ENCODE measurements around the gene AK3. TPM values are rescaled to one million over a fixed set of nuclear protein-coding genes. Genes with fewer than 3 reads are reported as not detected.

AK3 gene
- 27.3 TPM for polyA plus RNA-seq (2013, experiment 1 of 2)
- 28.6 TPM for polyA plus RNA-seq (2013, experiment 2 of 2)

DNA sequence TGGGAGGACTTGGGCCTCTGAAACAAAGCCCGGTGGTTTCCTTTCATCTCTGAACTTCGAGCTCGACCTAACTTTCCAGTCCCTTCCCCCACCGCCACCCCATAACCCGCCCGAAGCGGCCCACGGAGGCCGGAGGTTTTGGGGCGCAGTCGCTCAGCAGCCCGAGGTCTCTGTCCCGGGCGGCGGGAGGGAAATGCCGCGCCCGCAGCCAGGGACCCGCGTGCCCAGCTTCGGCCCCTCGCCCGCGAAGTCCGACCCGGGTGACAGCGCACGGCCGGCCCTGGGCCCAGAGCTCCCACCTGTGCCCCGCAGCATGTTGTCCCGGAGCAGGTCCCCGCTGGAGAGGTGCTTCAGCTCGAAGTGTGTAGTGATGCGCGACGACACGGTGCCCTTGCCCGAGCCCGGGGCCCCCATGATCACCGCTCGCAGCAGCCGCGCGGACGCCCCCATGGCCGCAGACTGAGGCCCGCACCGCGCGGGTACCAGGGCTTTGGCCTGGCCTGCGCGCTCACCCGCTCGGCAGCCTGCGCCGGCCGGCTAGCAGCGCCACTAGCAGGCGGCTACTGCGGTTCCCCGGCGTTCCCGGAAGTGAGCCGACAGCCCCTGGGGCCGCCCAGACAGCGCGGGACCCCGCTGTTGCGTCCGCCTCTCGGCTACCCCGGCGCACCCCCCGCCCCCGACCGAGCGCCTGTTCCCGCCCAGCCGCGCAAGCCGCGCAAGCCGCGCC, at the start of gene AK3:
Gene AK3, minus strand, starts transcription at position 565 of the 727 bp plus-strand sequence. Its CDS starts 115 bp downstream, at position 450.
- Histone ChIP-seq H3K27me3 (ENCODE audit: control insufficient read depth in 3 of 3, insufficient read depth in 3 of 3, low read depth in 1 of 3, low read length in 3 of 3) (no peaks in the 10 kb centered on the region), H3K36me3 (replicated peaks in 1 of 2; ENCODE audit: control insufficient read depth in 2 of 2, insufficient read depth in 2 of 2, low read length in 2 of 2) (peaks cover 0 to 13% of the 10 kb centered on the region in 2 donors)
- WGBS, 2 donors (ENCODE audit: extremely low coverage in 2 of 2, insufficient read length in 2 of 2, insufficient replicate concordance in 1 of 2): no CpG with 5 or more reads among the region's 84 CpGs

DNA sequence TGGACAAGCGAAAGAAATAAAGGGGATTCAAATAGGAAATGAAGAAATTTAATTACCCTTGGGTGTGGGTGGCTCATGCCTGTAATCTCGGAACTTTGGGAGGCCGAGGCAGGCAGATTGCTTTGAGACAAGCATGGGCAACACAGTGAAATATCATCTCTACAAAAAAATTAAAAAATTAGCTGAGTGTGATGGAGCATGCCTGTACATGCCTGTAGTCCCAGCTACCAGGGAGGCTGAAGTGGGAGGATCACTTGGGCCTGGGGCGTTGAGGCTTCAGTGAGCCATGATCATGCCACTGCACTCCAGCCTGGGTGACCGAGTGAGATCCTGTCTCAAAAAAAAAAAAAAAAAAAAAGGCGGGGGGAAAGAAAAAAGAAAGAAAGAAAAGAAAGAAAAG, 47.7 kb upstream of the AK3 start:
- DNase-seq (ENCODE audit: low spot score): no peak
- H3K4me3 ChIP-seq (ENCODE audit: low read length in 2 of 2): no peak overlapping the region

More for the DNA sequence above, at the start of gene AK3:
- Histone ChIP-seq H4K91ac (ENCODE audit: low read depth, low read length, poor library complexity) (no peak within 1 kb of the TSS), H2BK120ac (ENCODE audit: low read depth, low read length) (no peak within 1 kb of the TSS), H2BK12ac (ENCODE audit: low read length) (peak within 1 kb of the TSS; percentile 1), H3K4me1 (ENCODE audit: control insufficient read depth in 2 of 2, insufficient read depth in 1 of 2, low read depth in 1 of 2, low read length in 2 of 2) (peaks cover 0 to 5% of the 10 kb centered on the region in 2 donors), H3K4me3 (ENCODE audit: low read length in 2 of 2) (peak within 1 kb of the TSS; percentile 85 to 97), H3K9ac (ENCODE audit: low read depth, low read length, poor library complexity) (peak within 1 kb of the TSS; percentile 88), H2AK5ac (ENCODE audit: low read depth, low read length) (peak within 1 kb of the TSS; percentile 56), H2AFZ (ENCODE audit: low read length) (peak within 1 kb of the TSS; percentile 99), H3K4ac (ENCODE audit: low read length) (peak within 1 kb of the TSS; percentile 53), H3K27ac (replicated peaks; ENCODE audit: low read length) (peak within 1 kb of the TSS; percentile 67), H4K8ac (ENCODE audit: low read depth, low read length) (peak within 1 kb of the TSS; percentile 43), H3K18ac (ENCODE audit: low read length) (peak within 1 kb of the TSS; percentile 99), H2BK15ac (ENCODE audit: low read length) (peak within 1 kb of the TSS; percentile 85), H3K79me1 (ENCODE audit: low read depth, low read length) (peaks cover 2% of the 10 kb centered on the region), H3K9me3 (replicated peaks in 1 of 2; ENCODE audit: control insufficient read depth in 2 of 2, insufficient read depth in 1 of 2, low read depth in 1 of 2, low read length in 2 of 2) (peaks cover 0 to 6% of the 10 kb centered on the region in 2 donors), H2BK5ac (ENCODE audit: low read length) (peak within 1 kb of the TSS; percentile 66), H3K4me2 (ENCODE audit: insufficient read depth, low read length, poor library complexity, severe bottlenecking) (peak within 1 kb of the TSS; percentile 95), H3K23ac (ENCODE audit: low read depth, low read length, poor library complexity) (peak within 1 kb of the TSS; percentile 96), H3K14ac (ENCODE audit: low read length) (peak within 1 kb of the TSS; percentile 98)
- DNase-seq (ENCODE audit: low spot score): peak; percentile 76

DNA sequence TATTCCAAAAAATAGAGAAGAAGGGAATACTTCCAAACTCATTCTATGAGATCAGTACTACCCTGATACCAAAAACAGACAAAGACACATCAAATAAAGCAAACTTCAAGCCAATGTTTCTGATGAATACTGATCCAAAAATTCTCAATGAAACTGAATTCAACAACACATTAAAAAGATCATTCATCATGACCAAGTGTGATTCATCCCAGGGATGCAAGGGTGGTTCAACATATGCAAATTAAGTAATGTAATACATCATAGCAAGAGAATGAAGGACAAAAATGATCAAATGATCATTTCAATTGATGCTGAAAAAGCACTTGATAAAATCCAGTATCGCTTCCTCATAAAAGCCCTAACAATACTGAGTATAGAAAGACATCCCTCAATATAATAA, 46.9 kb upstream of the AK3 start:
- H3K18ac ChIP-seq (ENCODE audit: low read length): no peak overlapping the region
- no peak overlapping the region for H3K4me2 ChIP-seq (ENCODE audit: insufficient read depth, low read length, poor library complexity, severe bottlenecking)
- H2BK5ac ChIP-seq (ENCODE audit: low read length): no peak overlapping the region
- H2AK5ac ChIP-seq (ENCODE audit: low read depth, low read length): no peak overlapping the region
- H2BK120ac ChIP-seq (ENCODE audit: low read depth, low read length): no peak overlapping the region
- peaks cover under 1% of the 10 kb centered on the region for H3K79me1 ChIP-seq (ENCODE audit: low read depth, low read length)
- H3K23ac ChIP-seq (ENCODE audit: low read depth, low read length, poor library complexity): no peak overlapping the region
- no peak overlapping the region for H4K91ac ChIP-seq (ENCODE audit: low read depth, low read length, poor library complexity)
- H3K4ac ChIP-seq (ENCODE audit: low read length): no peak overlapping the region
- H2AFZ ChIP-seq (ENCODE audit: low read length): no peak overlapping the region
- no peak for DNase-seq (ENCODE audit: low spot score)
- no peaks in the 10 kb centered on the region for H3K9me3 ChIP-seq (replicated peaks in 1 of 2; ENCODE audit: control insufficient read depth in 2 of 2, insufficient read depth in 1 of 2, low read depth in 1 of 2, low read length in 2 of 2)
- H2BK15ac ChIP-seq (ENCODE audit: low read length): no peak overlapping the region
- no peaks in the 10 kb centered on the region for H3K36me3 ChIP-seq (replicated peaks in 1 of 2; ENCODE audit: control insufficient read depth in 2 of 2, insufficient read depth in 2 of 2, low read length in 2 of 2)
- H3K4me3 ChIP-seq (ENCODE audit: low read length in 2 of 2): no peak overlapping the region
- no CpG with 5 or more reads among the region's 1 CpG for WGBS, 2 donors (ENCODE audit: extremely low coverage in 2 of 2, insufficient read length in 2 of 2, insufficient replicate concordance in 1 of 2)
- no peak overlapping the region for H2BK12ac ChIP-seq (ENCODE audit: low read length)
- H4K8ac ChIP-seq (ENCODE audit: low read depth, low read length): no peak overlapping the region
- no peak overlapping the region for H3K14ac ChIP-seq (ENCODE audit: low read length)
- no peak overlapping the region for H3K9ac ChIP-seq (ENCODE audit: low read depth, low read length, poor library complexity)
- no peaks in the 10 kb centered on the region for H3K4me1 ChIP-seq (ENCODE audit: control insufficient read depth in 2 of 2, insufficient read depth in 1 of 2, low read depth in 1 of 2, low read length in 2 of 2)
- H3K27me3 ChIP-seq (ENCODE audit: control insufficient read depth in 3 of 3, insufficient read depth in 3 of 3, low read depth in 1 of 3, low read length in 3 of 3): no peaks in the 10 kb centered on the region
- no peak overlapping the region for H3K27ac ChIP-seq (replicated peaks; ENCODE audit: low read length)

More for the DNA sequence above, 47.7 kb upstream of the AK3 start:
- Histone ChIP-seq H3K27me3 (ENCODE audit: control insufficient read depth in 3 of 3, insufficient read depth in 3 of 3, low read depth in 1 of 3, low read length in 3 of 3) (no peaks in the 10 kb centered on the region), H3K79me1 (ENCODE audit: low read depth, low read length) (peaks cover 3% of the 10 kb centered on the region), H3K14ac (ENCODE audit: low read length) (no peak overlapping the region), H3K23ac (ENCODE audit: low read depth, low read length, poor library complexity) (no peak overlapping the region), H3K4me2 (ENCODE audit: insufficient read depth, low read length, poor library complexity, severe bottlenecking) (no peak overlapping the region), H2BK15ac (ENCODE audit: low read length) (no peak overlapping the region), H3K9ac (ENCODE audit: low read depth, low read length, poor library complexity) (no peak overlapping the region), H3K36me3 (replicated peaks in 1 of 2; ENCODE audit: control insufficient read depth in 2 of 2, insufficient read depth in 2 of 2, low read length in 2 of 2) (no peaks in the 10 kb centered on the region), H3K9me3 (replicated peaks in 1 of 2; ENCODE audit: control insufficient read depth in 2 of 2, insufficient read depth in 1 of 2, low read depth in 1 of 2, low read length in 2 of 2) (no peaks in the 10 kb centered on the region), H2AK5ac (ENCODE audit: low read depth, low read length) (no peak overlapping the region), H4K91ac (ENCODE audit: low read depth, low read length, poor library complexity) (no peak overlapping the region), H3K4me1 (ENCODE audit: control insufficient read depth in 2 of 2, insufficient read depth in 1 of 2, low read depth in 1 of 2, low read length in 2 of 2) (peaks cover 0 to under 1% of the 10 kb centered on the region in 2 donors), H2AFZ (ENCODE audit: low read length) (no peak overlapping the region), H3K4ac (ENCODE audit: low read length) (no peak overlapping the region), H2BK5ac (ENCODE audit: low read length) (no peak overlapping the region), H2BK12ac (ENCODE audit: low read length) (no peak overlapping the region), H4K8ac (ENCODE audit: low read depth, low read length) (no peak overlapping the region), H3K27ac (replicated peaks; ENCODE audit: low read length) (no peak overlapping the region), H3K18ac (ENCODE audit: low read length) (no peak overlapping the region), H2BK120ac (ENCODE audit: low read depth, low read length) (no peak overlapping the region)
- WGBS, 2 donors (ENCODE audit: extremely low coverage in 2 of 2, insufficient read length in 2 of 2, insufficient replicate concordance in 1 of 2): no CpG with 5 or more reads among the region's 6 CpGs

DNA sequence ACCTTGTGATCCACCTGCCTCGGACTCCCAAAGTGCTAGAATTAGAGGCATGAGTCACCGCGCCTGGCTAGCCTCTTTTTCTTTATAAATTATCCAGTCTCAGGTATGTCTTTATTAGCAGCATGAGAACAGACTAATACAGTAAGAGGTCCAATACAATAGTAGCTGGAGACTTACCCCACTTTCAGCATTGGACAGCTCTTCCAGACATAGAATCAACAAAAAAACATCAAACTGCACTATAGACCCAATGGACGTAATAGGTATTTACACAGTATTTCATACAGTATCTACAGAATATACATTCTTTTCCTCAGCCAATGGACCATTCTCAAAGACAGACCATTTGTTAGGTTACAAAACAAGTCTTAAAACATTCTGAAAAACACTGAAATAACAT, 45.6 kb upstream of the AK3 start:
- no peak for DNase-seq (ENCODE audit: low spot score)
- Histone ChIP-seq H3K4me3 (ENCODE audit: low read length in 2 of 2) (no peak overlapping the region), H3K27me3 (ENCODE audit: control insufficient read depth in 3 of 3, insufficient read depth in 3 of 3, low read depth in 1 of 3, low read length in 3 of 3) (no peaks in the 10 kb centered on the region), H2BK5ac (ENCODE audit: low read length) (no peak overlapping the region), H2BK120ac (ENCODE audit: low read depth, low read length) (no peak overlapping the region), H3K18ac (ENCODE audit: low read length) (no peak overlapping the region), H3K4me1 (ENCODE audit: control insufficient read depth in 2 of 2, insufficient read depth in 1 of 2, low read depth in 1 of 2, low read length in 2 of 2) (no peaks in the 10 kb centered on the region), H3K4ac (ENCODE audit: low read length) (no peak overlapping the region), H3K23ac (ENCODE audit: low read depth, low read length, poor library complexity) (no peak overlapping the region), H2AK5ac (ENCODE audit: low read depth, low read length) (no peak overlapping the region), H3K79me1 (ENCODE audit: low read depth, low read length) (no peaks in the 10 kb centered on the region), H3K27ac (replicated peaks; ENCODE audit: low read length) (no peak overlapping the region), H3K36me3 (replicated peaks in 1 of 2; ENCODE audit: control insufficient read depth in 2 of 2, insufficient read depth in 2 of 2, low read length in 2 of 2) (no peaks in the 10 kb centered on the region), H3K14ac (ENCODE audit: low read length) (no peak overlapping the region), H3K9ac (ENCODE audit: low read depth, low read length, poor library complexity) (no peak overlapping the region), H2AFZ (ENCODE audit: low read length) (no peak overlapping the region), H2BK15ac (ENCODE audit: low read length) (no peak overlapping the region), H3K9me3 (replicated peaks in 1 of 2; ENCODE audit: control insufficient read depth in 2 of 2, insufficient read depth in 1 of 2, low read depth in 1 of 2, low read length in 2 of 2) (no peaks in the 10 kb centered on the region), H2BK12ac (ENCODE audit: low read length) (no peak overlapping the region), H4K91ac (ENCODE audit: low read depth, low read length, poor library complexity) (no peak overlapping the region), H3K4me2 (ENCODE audit: insufficient read depth, low read length, poor library complexity, severe bottlenecking) (no peak overlapping the region), H4K8ac (ENCODE audit: low read depth, low read length) (no peak overlapping the region)
- no CpG with 5 or more reads among the region's 4 CpGs for WGBS, 2 donors (ENCODE audit: extremely low coverage in 2 of 2, insufficient read length in 2 of 2, insufficient replicate concordance in 1 of 2)

Data from neuronal stem cell (in vitro differentiated cells).